H1 (cell line): ENCODE measurements around the gene FBH1. TPM values are rescaled to one million over a fixed set of nuclear protein-coding genes. Genes with fewer than 3 reads are reported as not detected.
"Not testable (repeated sequence)": the region's sequence is repeated elsewhere in the genome, so short reads cannot be mapped to it uniquely, and the experiment has no call there.

Source experiments
- CTCF ChIA-PET: fragments of 300-600 bp; sonication (Branson Sonifier 250); formaldehyde crosslinking; loops from one replicate; lab custom pipeline; 2021; ENCODE audit not compliant: partially characterized antibody; lab: Charles Lee
- POLR2A ChIA-PET: fragments of 300-600 bp; sonication (Branson Sonifier 250); formaldehyde crosslinking; loops from one replicate; lab custom pipeline; 2021; ENCODE audit warnings: inconsistent platforms; ENCODE audit not compliant: partially characterized antibody; lab: Charles Lee
- DNase-seq, 2 experiments: peaks; one replicate each; pipeline versions ENCODE4 v3.0.0 to v3.0.0-alpha.2; 2010 to 2022; ENCODE audit warnings: low spot score in 2 of 2, low read depth in 1 of 2, mixed read lengths in 1 of 2
- FAIRE-seq: peaks from 2 replicates; lab custom pipeline; 2011; peaks lifted over from hg19 to GRCh38; lab: Jason Lieb, UNC
- H2AFZ ChIP-seq: 2 replicates; pipeline ENCODE4 v1.8.1; 2012; ENCODE audit warnings: low read length, inconsistent platforms
- H2AK5ac ChIP-seq: 2 replicates; pipeline ENCODE4 v1.6.1; 2013; ENCODE audit warnings: low read depth, low read length
- H2BK120ac ChIP-seq: replicated peaks from 2 replicates; pipeline ENCODE3; 2013; ENCODE audit warnings: low read depth, low read length, inconsistent platforms
- H2BK12ac ChIP-seq: 2 replicates; pipeline ENCODE4 v1.6.1; 2013; ENCODE audit warnings: low read depth, low read length
- H2BK15ac ChIP-seq: 2 replicates; pipeline ENCODE4 v1.6.1; 2013; ENCODE audit warnings: low read length
- H2BK20ac ChIP-seq: 2 replicates; pipeline ENCODE4 v1.6.1; 2013; ENCODE audit warnings: low read length
- H2BK5ac ChIP-seq: 2 replicates; pipeline ENCODE4 v1.6.1; 2013; ENCODE audit warnings: low read depth, low read length
- H3K14ac ChIP-seq: 2 replicates; pipeline ENCODE4 v1.6.1; 2013; ENCODE audit warnings: inconsistent platforms; ENCODE audit not compliant: insufficient read length
- H3K18ac ChIP-seq: 2 replicates; pipeline ENCODE4 v1.6.1; 2013; ENCODE audit warnings: low read length; ENCODE audit errors: extremely low read depth
- H3K23ac ChIP-seq: 2 replicates; pipeline ENCODE4 v1.6.1; 2013; ENCODE audit warnings: inconsistent platforms; ENCODE audit not compliant: insufficient read length
- H3K23me2 ChIP-seq: 2 replicates; pipeline ENCODE4 v1.6.1; 2013; ENCODE audit warnings: low read depth, low read length
- H3K27ac ChIP-seq: 2 replicates; pipeline ENCODE4 v1.6.1; 2011; ENCODE audit warnings: low read depth, low read length, inconsistent platforms
- H3K27me3 ChIP-seq, 4 experiments: replicated peaks in 1 of 4; 1 replicate in 1 of 4; 2 replicates in 3 of 4; pipeline versions ENCODE4 v1.6.1 to v1.8.1; 2011 to 2013; ENCODE audit warnings: low read length in 3 of 4, mild to moderate bottlenecking in 3 of 4, inconsistent platforms in 2 of 4, mixed read lengths in 2 of 4, moderate library complexity in 1 of 4; ENCODE audit not compliant: control insufficient read depth in 3 of 4, insufficient read depth in 3 of 4; ENCODE audit errors: extremely low read depth in 1 of 4
- H3K36me3 ChIP-seq, 4 experiments: 2 replicates each; pipeline versions ENCODE4 v1.6.1 to v1.8.1; 2011 to 2013; ENCODE audit warnings: mild to moderate bottlenecking in 4 of 4, low read length in 3 of 4, moderate library complexity in 2 of 4, control low read depth in 1 of 4, inconsistent platforms in 1 of 4; ENCODE audit not compliant: insufficient read depth in 4 of 4, control insufficient read depth in 2 of 4
- H3K4ac ChIP-seq: replicated peaks from 2 replicates; pipeline ENCODE3; 2013; ENCODE audit warnings: low read length, low read depth, mixed read lengths, inconsistent platforms; ENCODE audit not compliant: insufficient read length
- H3K4me1 ChIP-seq, 4 experiments: replicated peaks in 1 of 4; 1 replicate in 1 of 4; 2 replicates in 3 of 4; pipeline versions ENCODE4 v1.6.1 to v1.8.1; 2011 to 2013; ENCODE audit warnings: low read length in 3 of 4, inconsistent platforms in 2 of 4, mixed read lengths in 1 of 4; ENCODE audit not compliant: insufficient read depth in 4 of 4, control insufficient read depth in 3 of 4
- H3K4me2 ChIP-seq, 2 experiments: 2 replicates each; pipeline versions ENCODE4 v1.6.1 to v1.8.1; 2011 to 2013; ENCODE audit warnings: low read depth in 2 of 2, low read length in 2 of 2, control low read depth in 1 of 2, inconsistent platforms in 1 of 2, mild to moderate bottlenecking in 1 of 2; ENCODE audit not compliant: insufficient read depth in 1 of 2
- H3K4me3 ChIP-seq, 4 experiments: fragments of 200-600, 300-600 bp in 1 of 4; sonication (generic), shearing (Covaris generic), sonication (Bioruptor Twin) in 1 of 4; 2 replicates each; pipeline versions ENCODE4 v1.5.1 to v1.8.1; 2011 to 2016; ENCODE audit warnings: low read length in 4 of 4, low read depth in 3 of 4, control low read depth in 2 of 4, inconsistent platforms in 2 of 4, mild to moderate bottlenecking in 2 of 4, mixed read lengths in 1 of 4, moderate library complexity in 1 of 4; ENCODE audit not compliant: insufficient read depth in 2 of 4; ENCODE audit errors: extremely low read depth in 1 of 4
- H3K56ac ChIP-seq: replicated peaks from 2 replicates; pipeline ENCODE3; 2013; ENCODE audit warnings: low read depth, mild to moderate bottlenecking, mixed read lengths, low read length, inconsistent platforms; ENCODE audit not compliant: insufficient read length
- H3K79me1 ChIP-seq: 2 replicates; pipeline ENCODE4 v1.6.1; 2013; ENCODE audit warnings: low read depth, low read length, control low read depth
- H3K79me2 ChIP-seq, 2 experiments: 2 replicates each; pipeline versions ENCODE4 v1.6.1 to v1.8.1; 2012 to 2013; ENCODE audit warnings: low read length in 2 of 2, mild to moderate bottlenecking in 2 of 2, inconsistent platforms in 1 of 2; ENCODE audit not compliant: insufficient read depth in 2 of 2, control insufficient read depth in 1 of 2
- H3K9ac ChIP-seq, 4 experiments: replicated peaks in 1 of 4; 1 replicate in 1 of 4; 2 replicates in 3 of 4; pipeline versions ENCODE4 v1.6.1 to v1.8.1; 2011 to 2013; ENCODE audit warnings: low read depth in 3 of 4, low read length in 3 of 4, control low read depth in 2 of 4, mild to moderate bottlenecking in 2 of 4, moderate library complexity in 2 of 4, inconsistent platforms in 1 of 4; ENCODE audit errors: extremely low read depth in 1 of 4
- H3K9me3 ChIP-seq, 2 experiments: 2 replicates each; pipeline versions ENCODE4 v1.6.1 to v1.8.1; 2012 to 2013; ENCODE audit warnings: mild to moderate bottlenecking in 2 of 2, moderate library complexity in 2 of 2, control low read depth in 1 of 2, inconsistent platforms in 1 of 2, low read depth in 1 of 2, low read length in 1 of 2, mixed read lengths in 1 of 2; ENCODE audit not compliant: insufficient read depth in 2 of 2
- H4K20me1 ChIP-seq, 2 experiments: replicated peaks in 1 of 2; 2 replicates each; pipeline versions ENCODE3 to v1.8.1; 2011 to 2013; ENCODE audit warnings: inconsistent platforms in 2 of 2, low read length in 2 of 2, mild to moderate bottlenecking in 1 of 2; ENCODE audit not compliant: insufficient read depth in 2 of 2, control insufficient read depth in 1 of 2
- H4K5ac ChIP-seq: 2 replicates; pipeline ENCODE4 v1.6.1; 2013; ENCODE audit warnings: low read length, low read depth, mixed read lengths, inconsistent platforms; ENCODE audit not compliant: insufficient read length
- H4K8ac ChIP-seq: 2 replicates; pipeline ENCODE4 v1.8.0; 2013; ENCODE audit warnings: mild to moderate bottlenecking, moderate library complexity, low read length, inconsistent platforms; ENCODE audit not compliant: insufficient read depth; ENCODE audit errors: extremely low read depth
- H4K91ac ChIP-seq: replicated peaks from 2 replicates; pipeline ENCODE3; 2013; ENCODE audit warnings: low read length, mixed read lengths, inconsistent platforms; ENCODE audit not compliant: insufficient read length
- CTCF ChIP-seq, 3 experiments: IDR thresholded peaks; 1 replicate in 2 of 3; 2 replicates in 1 of 3; pipeline versions ENCODE4 v1.5.1 to v1.6.1; 2011; ENCODE audit warnings: low read length in 3 of 3, mild to moderate bottlenecking in 3 of 3, inconsistent platforms in 2 of 3, low read depth in 1 of 3, moderate library complexity in 1 of 3; ENCODE audit not compliant: insufficient read depth in 1 of 3; ENCODE audit errors: control extremely low read depth in 1 of 3
- WGBS, 2 experiments: shearing (Covaris generic) in 1 of 2; methylation state at CpG; one replicate each; pipeline versions ENCODE4 v1.1.6 to v1.1.7; 2013 to 2015; ENCODE audit warnings: low lambda C conversion rate in 2 of 2, mixed read lengths in 2 of 2, inconsistent platforms in 1 of 2, low coverage in 1 of 2, missing lambda C conversion rate in 1 of 2; ENCODE audit not compliant: insufficient replicate concordance in 2 of 2, insufficient coverage in 1 of 2, insufficient read length in 1 of 2; ENCODE audit errors: extremely low coverage in 1 of 2, missing lambda C conversion rate in 1 of 2; 5-methylcytosine and 5-hydroxymethylcytosine counted together
- polyA plus RNA-seq, 7 experiments: library from polyadenylated mRNA; depleted of rRNA in 3 of 7; stranded (reverse) in 5 of 7; unstranded in 2 of 7; fragments of >200 nt in 5 of 7; fragments of 200-250 nt in 2 of 7; gene quantifications; 1 replicate in 5 of 7; 2 replicates in 1 of 7; 4 replicates in 1 of 7; pipeline versions ENCODE4 v1.2.1 to v1.2.3, GENCODE V29; 2011 to 2013; ENCODE audit warnings: missing spikeins in 2 of 7, mixed read lengths in 2 of 7
- total RNA-seq: library from RNA; stranded (reverse); fragmentation: NEBNext Ultra II Directional; extraction: Animal tissue kit (Norgen Biotek cat#: 25700); gene quantifications from 2 replicates; pipeline ENCODE4 v1.2.1, GENCODE V29; 2021

FBH1 gene
- total and polyA plus RNA-seq, 2 of the 8 experiments (the other 6 are each of a cell fraction or from before 2014, with no cell fraction given), result 31.1 to 51.8 TPM

GRCh38 chr10:5862981-5863685 lies 26.9 kb upstream of the FBH1 start:
- peak in 2 of 3 experiments; percentile 4 to 9; a peak in 2 of 4 replicates for TF ChIP-seq CTCF (IDR thresholded peaks at IDR 0.05; ENCODE audit: control extremely low read depth in 1 of 3, insufficient read depth in 1 of 3, low read depth in 1 of 3, low read length in 3 of 3)
- not testable (repeated sequence) for H3K4me3 ChIP-seq, H3K9ac ChIP-seq, H2BK15ac ChIP-seq, DNase-seq, H3K36me3 ChIP-seq, H3K4me1 ChIP-seq, H3K27ac ChIP-seq, H3K9me3 ChIP-seq, H3K18ac ChIP-seq, H3K4ac ChIP-seq, H3K56ac ChIP-seq, H3K4me2 ChIP-seq, H2BK120ac ChIP-seq, H3K14ac ChIP-seq, H2BK20ac ChIP-seq, H4K8ac ChIP-seq, H4K20me1 ChIP-seq, H3K27me3 ChIP-seq, FAIRE-seq, H3K79me2 ChIP-seq, H2BK5ac ChIP-seq, H3K79me1 ChIP-seq, H2AK5ac ChIP-seq, H4K91ac ChIP-seq, H2BK12ac ChIP-seq, H3K23me2 ChIP-seq, H3K23ac ChIP-seq, H2AFZ ChIP-seq, H4K5ac ChIP-seq
- CTCF ChIA-PET, result interaction anchor here (0.7 to 9.6 kb wide), 7 partner anchors 10 to 523 kb away, joined by 3 to 70 read pairs (median 5); no protein-coding TSS in a partner anchor
- POLR2A ChIA-PET, result interaction anchor here (0.7 to 1.1 kb wide), 3 partner anchors 12 to 80 kb away, joined by 3 to 4 read pairs (median 4); no protein-coding TSS in a partner anchor
- WGBS, 2 experiments, result 92% methylated on average over 9 of the region's 9 CpGs; no CpG with 5 or more reads in 1 of the 2 experiments
